Upper lobe of right lung (tissue), 1 donor: ENCODE data around the gene AP2M1. TPM values are rescaled to one million over a fixed set of nuclear protein-coding genes. Genes with fewer than 3 reads are reported as not detected.
"Not testable (repeated sequence)": the region's sequence is repeated elsewhere in the genome, so short reads cannot be mapped to it uniquely, and the experiment has no call there.

ENCODE experiments used
- ATAC-seq: fragments of 200-7000 bp; cut with Tn5 transposase; one replicate; pipeline ENCODE4 v1.9.1; 2020; ENCODE audit warnings: mild to moderate bottlenecking, moderate library complexity
- DNase-seq: peaks from one replicate; pipeline ENCODE4 v3.0.0-alpha.2; 2020
- H3K27ac ChIP-seq: fragments of 200-600 bp; one replicate; pipeline ENCODE4 v1.8.0; 2022
- H3K27me3 ChIP-seq: fragments of 200-600 bp; one replicate; pipeline ENCODE4 v1.8.0; 2022; ENCODE audit warnings: mild to moderate bottlenecking
- H3K36me3 ChIP-seq: fragments of 200-600 bp; one replicate; pipeline ENCODE4 v1.8.0; 2022
- H3K4me1 ChIP-seq: fragments of 200-600 bp; one replicate; pipeline ENCODE4 v1.8.0; 2022
- H3K4me3 ChIP-seq: fragments of 200-600 bp; one replicate; pipeline ENCODE4 v1.8.0; 2022; ENCODE audit warnings: mild to moderate bottlenecking
- H3K9me3 ChIP-seq: fragments of 200-600 bp; one replicate; pipeline ENCODE4 v1.8.0; 2022
- CTCF ChIP-seq: fragments of 200-600 bp; IDR thresholded peaks from one replicate; pipeline ENCODE4 v1.8.0; 2022; ENCODE audit warnings: antibody characterized with exemption
- intact Hi-C: fragments of 100-400 bp; cut with DNase I; formaldehyde crosslinking; loops from one replicate; pipeline ENCODE4 v1.11.0; 2022
- total RNA-seq: library from RNA; stranded (reverse); fragmentation: NEBNext Ultra II Directional; extraction: Animal tissue kit (Norgen Biotek cat#: 25700); gene quantifications from one replicate; pipeline ENCODE4 v1.2.1, GENCODE V29; 2021
- donor health status: DM: no; HTN: yes; CAD: no; lungs with severe emphysema.

Gene AP2M1
- total RNA-seq, 1 donor from 2014 or later, result 245 TPM

DNA sequence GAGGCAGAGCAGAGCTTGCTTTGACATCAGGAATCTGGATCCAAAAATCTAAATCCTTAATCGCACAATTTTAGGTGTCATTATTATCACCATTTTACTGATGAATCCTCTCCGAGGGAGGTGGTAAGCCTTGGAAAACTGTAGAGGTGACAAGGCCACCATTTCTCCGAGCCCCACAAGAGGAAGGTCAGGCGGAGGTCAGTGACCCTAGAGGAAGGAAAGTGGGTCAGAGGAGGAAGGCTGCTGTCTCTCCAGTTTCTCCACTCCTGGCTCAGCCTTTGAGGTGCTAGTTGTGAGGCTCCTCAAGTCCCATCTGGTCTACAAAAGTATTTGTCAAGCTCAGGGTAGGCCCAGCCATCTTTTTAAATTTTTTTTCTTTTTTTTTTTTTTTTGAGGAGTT is 16.3 kb upstream of the AP2M1 start:
- DNase-seq, result peak; percentile 35
- peaks cover 4% of the 10 kb centered on the region for H3K36me3 ChIP-seq
- H3K4me3 ChIP-seq, result no peak overlapping the region
- intact Hi-C loops, result no loop called here
- H3K27ac ChIP-seq, result no peak overlapping the region
- TF ChIP-seq CTCF, result no peak
- no peaks in the 10 kb centered on the region for H3K27me3 ChIP-seq
- ATAC-seq, result no peak
- no peaks in the 10 kb centered on the region for H3K9me3 ChIP-seq
- peaks cover 57% of the 10 kb centered on the region for H3K4me1 ChIP-seq

- Histone ChIP-seq H3K27ac (peak overlapping the region; percentile 66), H3K4me1 (peaks cover 54% of the 10 kb centered on the region), H3K27me3 (no peaks in the 10 kb centered on the region), H3K4me3 (no peak overlapping the region), H3K36me3 (peaks cover 25% of the 10 kb centered on the region), H3K9me3 (no peaks in the 10 kb centered on the region)
- DNase-seq, result no peak
- intact Hi-C loops, result no loop called here
- TF ChIP-seq CTCF, result no peak
- ATAC-seq, result peak; percentile 12
Measured at GRCh38 chr3:184160456-184160855, 14.2 kb upstream of the AP2M1 start.

- not testable (repeated sequence) for ATAC-seq
Measured at GRCh38 chr3:184162571-184163070, 12.0 kb upstream of the AP2M1 start.

GRCh38 chr3:184164648-184165330 is 9.9 kb upstream of the AP2M1 start:
- TF ChIP-seq CTCF, result no peak
- no peaks in the 10 kb centered on the region for H3K27me3 ChIP-seq
- no peaks in the 10 kb centered on the region for H3K9me3 ChIP-seq
- H3K27ac ChIP-seq, result no peak overlapping the region
- intact Hi-C loops, result no loop called here
- no peak overlapping the region for H3K4me3 ChIP-seq
- no peak for ATAC-seq
- H3K4me1 ChIP-seq, result peaks cover 28% of the 10 kb centered on the region
- no peak for DNase-seq
- H3K36me3 ChIP-seq, result peaks cover 63% of the 10 kb centered on the region

More at GRCh38 chr3:184162571-184163070, 12.0 kb upstream of the AP2M1 start:
- Histone ChIP-seq H3K36me3 (peaks cover 47% of the 10 kb centered on the region), H3K4me1 (peaks cover 49% of the 10 kb centered on the region)
- H3K4me3 ChIP-seq, H3K27ac ChIP-seq, intact Hi-C loops, H3K9me3 ChIP-seq, DNase-seq, H3K27me3 ChIP-seq: not testable (repeated sequence)

GRCh38 chr3:184165543-184165942 is 9.1 kb upstream of the AP2M1 start:
- intact Hi-C loops, result no loop called here
- Histone ChIP-seq H3K9me3 (no peaks in the 10 kb centered on the region), H3K36me3 (peaks cover 70% of the 10 kb centered on the region), H3K27me3 (no peaks in the 10 kb centered on the region), H3K4me3 (no peak overlapping the region), H3K4me1 (peaks cover 20% of the 10 kb centered on the region), H3K27ac (no peak overlapping the region)
- DNase-seq (no peak), ATAC-seq (no peak)
- no peak for TF ChIP-seq CTCF

GRCh38 chr3:184166671-184167070 is 8.0 kb upstream of the AP2M1 start:
- DNase-seq (no peak), ATAC-seq (no peak)
- no peak for TF ChIP-seq CTCF
- no peak overlapping the region for H3K4me3 ChIP-seq
- no peak overlapping the region for H3K27ac ChIP-seq
- H3K9me3 ChIP-seq, result no peaks in the 10 kb centered on the region
- intact Hi-C loops, result no loop called here
- no peaks in the 10 kb centered on the region for H3K27me3 ChIP-seq
- H3K36me3 ChIP-seq, result peaks cover 81% of the 10 kb centered on the region
- peaks cover 9% of the 10 kb centered on the region for H3K4me1 ChIP-seq
